IPS-11a (cell line): Measurements from ENCODE around the gene SORL1.
"Not testable (repeated sequence)": the region's sequence is repeated elsewhere in the genome, so short reads cannot be mapped to it uniquely, and the experiment has no call there.

Experiments
- H3K4me3 ChIP-seq: one replicate; pipeline ENCODE4 v1.5.1; 2013; ENCODE audit warnings: low read depth, low read length, control low read depth

SORL1 gene

DNA sequence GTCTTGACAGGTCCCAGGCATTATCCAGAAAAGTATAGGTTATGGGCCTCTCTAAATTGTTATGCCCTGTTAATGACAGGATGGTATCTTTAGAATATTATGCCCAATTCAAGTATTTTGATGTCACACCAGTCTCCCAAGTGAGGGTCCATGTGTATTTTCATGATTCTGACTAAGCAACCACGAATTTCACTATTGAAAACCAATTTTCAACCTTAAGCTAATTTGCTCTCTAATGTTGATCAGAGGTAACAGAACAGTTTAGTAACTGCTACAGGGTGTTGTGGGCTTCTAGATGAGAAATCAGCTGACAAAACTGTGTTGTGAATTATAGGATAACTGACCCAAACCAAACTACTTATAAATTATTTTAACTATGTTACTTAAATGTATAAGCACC lies 48.6 kb downstream of the SORL1 start:
- no peak overlapping the region for H3K4me3 ChIP-seq

DNA sequence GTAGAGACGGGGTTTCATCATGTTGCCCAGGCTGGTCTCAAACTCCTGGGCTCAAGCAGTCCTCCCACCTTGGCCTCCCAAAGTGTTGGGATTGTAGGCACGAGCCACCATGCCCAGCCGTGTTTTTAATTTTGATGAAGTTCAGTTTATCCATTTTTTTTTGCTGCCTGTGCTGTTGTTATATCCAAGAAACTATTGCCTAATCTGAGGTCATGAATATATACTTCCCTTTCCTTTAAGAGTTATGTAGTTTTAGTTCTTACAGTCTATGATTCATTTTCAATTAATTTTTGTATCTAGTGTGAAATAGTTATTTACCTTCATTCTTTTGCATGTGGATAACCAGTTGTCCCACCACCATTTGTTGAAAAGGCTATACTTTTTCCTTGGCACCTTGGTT lies 50.9 kb downstream of the SORL1 start:
- H3K4me3 ChIP-seq: no peak overlapping the region

DNA sequence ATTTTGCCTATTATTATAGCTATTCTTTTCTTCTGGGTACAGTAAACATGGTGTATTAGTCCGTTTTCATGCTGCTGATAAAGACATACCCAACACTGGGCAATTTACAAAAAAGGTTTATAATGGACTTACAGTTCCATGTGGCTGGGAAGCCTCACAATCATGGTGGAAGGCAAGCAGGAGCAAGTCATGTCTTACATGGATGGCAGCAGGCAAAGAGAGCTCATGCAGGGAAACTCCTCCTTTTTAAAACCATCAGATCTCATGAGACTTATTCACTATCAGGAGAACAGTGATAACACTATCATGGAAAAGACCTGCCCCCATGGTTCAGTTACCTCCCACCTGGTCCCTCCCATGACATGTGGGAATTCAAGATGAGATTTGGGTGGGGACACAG lies 54.1 kb downstream of the SORL1 start:
- H3K4me3 ChIP-seq: not testable (repeated sequence)

GRCh38 chr11:121508449-121508848 lies 56.3 kb downstream of the SORL1 start:
- no peak overlapping the region for H3K4me3 ChIP-seq

DNA sequence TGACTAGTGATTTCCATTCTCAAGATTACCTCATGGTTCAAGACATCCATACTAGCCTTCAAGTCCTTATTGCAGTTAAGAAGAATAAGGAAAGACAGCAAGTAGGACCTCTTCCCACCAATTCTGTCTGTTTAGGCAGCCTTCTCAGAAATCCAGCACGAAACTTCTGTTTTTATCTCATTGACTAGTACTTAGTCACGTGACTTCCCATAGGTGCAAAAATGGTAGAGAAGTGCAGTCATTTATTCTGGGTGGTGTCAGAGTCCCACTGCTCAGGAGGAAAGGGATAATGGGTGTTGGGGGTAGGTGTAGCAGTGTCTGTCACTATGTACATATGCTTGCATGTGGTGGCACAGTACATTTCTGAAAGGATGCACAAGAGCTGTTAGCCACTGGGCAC lies 58.3 kb downstream of the SORL1 start:
- H3K4me3 ChIP-seq: no peak overlapping the region

DNA sequence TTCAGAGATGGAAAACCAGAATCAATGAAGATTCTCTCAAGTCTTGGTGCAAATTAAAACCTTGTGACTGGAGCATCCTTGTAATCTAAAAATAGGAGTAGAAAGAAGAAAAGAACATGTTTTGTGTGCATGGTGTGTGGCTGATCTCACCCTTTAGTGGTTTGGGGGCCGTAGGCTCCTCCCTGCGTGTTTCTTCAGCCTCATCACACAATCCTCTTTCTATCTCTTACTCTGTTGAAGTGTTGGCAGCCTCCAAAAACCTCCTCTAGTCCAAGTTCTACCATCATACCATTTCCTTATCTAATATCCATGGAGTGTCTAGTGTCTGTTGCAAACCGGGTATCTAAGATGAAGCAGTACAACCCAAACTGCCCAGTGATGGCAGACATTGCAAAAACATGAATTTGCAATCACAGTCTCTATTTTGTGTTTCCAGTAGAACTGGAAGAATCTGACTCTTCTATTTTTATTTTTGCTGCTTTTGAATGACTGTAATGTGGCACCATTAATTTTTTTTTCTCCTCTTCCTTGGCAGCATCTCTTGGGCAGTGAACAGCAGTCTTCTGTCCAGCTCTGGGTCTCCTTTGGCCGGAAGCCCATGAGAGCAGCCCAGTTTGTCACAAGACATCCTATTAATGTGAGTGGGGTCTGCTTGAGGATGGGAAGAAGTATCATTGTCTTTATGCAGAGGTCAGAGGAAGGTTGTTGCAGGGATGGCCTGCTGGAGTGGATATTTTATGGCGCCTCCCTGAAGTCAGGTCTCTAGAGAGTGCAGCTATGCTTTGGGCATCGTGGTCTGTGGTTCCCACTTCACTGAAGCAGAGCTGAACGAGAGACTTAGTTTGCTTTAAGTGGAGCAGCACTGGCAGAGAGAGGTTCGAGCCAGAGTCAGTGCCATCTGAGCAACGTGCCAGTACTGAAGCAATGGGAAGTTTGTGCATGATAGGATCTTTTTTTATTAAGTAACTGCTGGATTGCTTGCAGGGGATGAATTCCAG lies 60.7 kb downstream of the SORL1 start:
- no peak overlapping the region for H3K4me3 ChIP-seq

- no peak overlapping the region for H3K4me3 ChIP-seq
Measured at GRCh38 chr11:121513807-121514206, 61.7 kb downstream of the SORL1 start.

DNA sequence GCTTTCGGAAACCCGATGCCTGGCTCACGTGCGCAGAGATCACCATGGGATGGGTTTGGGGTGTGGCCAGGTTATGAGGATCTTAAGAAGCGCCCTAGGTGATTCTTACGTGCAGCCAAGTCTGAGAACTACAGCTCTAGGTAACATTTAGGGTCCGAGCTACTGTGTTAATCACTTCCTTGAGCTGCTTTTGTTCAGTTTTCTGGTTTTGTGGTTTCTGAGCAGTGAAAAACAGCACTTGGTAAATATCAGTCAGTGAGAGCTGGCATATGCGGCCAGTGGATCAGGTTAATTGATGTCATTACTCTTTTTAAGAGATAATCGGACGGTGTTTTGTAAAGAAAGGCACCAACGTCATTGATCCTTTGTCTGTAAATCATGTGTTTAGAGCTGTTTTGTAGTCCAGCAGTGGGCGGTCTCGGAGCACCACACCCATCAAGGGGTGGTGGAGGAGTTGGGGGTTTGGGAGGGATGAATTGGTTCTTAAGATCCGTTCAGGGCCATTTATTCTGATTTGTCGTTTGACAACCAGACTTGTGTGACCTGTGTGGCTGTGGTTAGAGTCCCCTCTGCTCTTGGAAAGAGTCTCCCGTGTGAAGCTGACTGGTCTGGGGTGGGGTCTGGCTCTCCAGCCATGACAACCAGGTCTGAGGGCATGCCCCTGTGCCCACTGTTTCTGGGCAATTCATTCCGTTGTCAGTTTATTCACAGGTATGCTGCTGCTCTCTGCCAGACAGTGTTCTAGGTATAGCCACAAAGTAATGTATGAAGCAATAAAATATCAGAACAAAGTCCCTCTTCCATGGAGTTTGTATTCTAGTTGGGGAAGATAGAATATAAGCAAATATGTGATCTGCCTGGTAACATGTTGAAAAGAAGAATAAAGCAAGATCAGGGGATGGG lies 62.6 kb downstream of the SORL1 start:
- H3K4me3 ChIP-seq: no peak overlapping the region

- H3K4me3 ChIP-seq: no peak overlapping the region
Measured at GRCh38 chr11:121515335-121515671, 63.2 kb downstream of the SORL1 start.

DNA sequence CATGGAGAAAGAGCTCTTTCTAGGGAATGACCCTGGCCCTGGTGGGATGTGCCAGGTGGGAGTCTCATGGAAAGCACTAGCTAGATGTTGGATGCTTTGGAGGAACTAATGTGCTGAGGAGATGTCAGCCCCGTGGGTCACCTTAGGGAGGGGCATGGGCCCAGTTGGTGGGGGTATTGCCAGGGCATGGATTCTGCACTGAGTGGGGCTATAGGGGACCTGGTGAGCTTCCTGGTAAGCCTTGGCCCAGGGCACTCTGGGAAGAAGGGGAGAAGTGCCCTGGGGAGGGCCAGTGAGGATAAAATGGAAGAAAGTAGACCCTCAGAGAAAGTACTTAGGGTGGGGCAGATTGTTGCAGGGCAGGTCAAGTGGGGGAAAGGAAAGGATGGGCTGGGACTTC lies 65.9 kb downstream of the SORL1 start:
- no peak overlapping the region for H3K4me3 ChIP-seq

DNA sequence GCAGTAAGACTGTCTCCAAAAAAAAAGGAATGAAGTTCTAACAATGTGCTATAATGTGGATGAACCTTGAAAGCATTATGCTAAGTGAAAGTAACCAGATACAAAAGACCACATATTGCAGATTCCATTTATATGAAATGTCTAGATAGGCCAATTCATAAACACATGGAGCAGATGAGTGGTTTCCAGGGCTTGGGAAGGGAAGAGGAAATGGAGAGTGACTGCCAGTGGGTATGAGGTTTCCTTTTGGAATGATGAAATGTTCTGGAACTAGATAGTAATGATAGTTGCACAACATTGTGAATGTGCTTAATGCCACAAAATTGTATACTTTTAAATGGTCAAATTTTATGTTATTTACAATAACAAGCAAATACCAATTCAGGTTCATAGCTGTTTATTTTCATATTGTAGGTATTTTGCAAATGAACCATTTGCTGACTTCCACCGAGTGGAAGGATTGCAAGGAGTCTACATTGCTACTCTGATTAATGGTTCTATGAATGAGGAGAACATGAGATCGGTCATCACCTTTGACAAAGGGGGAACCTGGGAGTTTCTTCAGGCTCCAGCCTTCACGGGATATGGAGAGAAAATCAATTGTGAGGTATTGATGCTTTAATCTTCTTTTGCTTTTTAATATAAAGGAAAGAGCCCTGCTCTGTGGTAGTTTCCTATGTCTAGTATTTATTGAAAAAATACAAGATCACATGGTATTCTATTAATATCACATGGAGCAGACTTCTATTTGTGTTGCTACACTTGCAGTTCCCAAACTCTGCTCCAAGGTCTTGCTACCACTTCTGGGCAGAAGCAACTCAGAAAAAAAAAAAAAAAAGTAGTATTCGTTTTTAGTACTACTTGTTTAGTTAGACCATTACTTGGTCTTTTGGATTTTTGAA lies 68.4 kb downstream of the SORL1 start:
- no peak overlapping the region for H3K4me3 ChIP-seq

- no peak overlapping the region for H3K4me3 ChIP-seq
Measured at GRCh38 chr11:121521145-121522042, 69.3 kb downstream of the SORL1 start.

- H3K4me3 ChIP-seq: no peak overlapping the region
Measured at GRCh38 chr11:121522043-121522941, 70.2 kb downstream of the SORL1 start.

- no peak overlapping the region for H3K4me3 ChIP-seq
Measured at GRCh38 chr11:121523581-121524232, 71.6 kb downstream of the SORL1 start.

DNA sequence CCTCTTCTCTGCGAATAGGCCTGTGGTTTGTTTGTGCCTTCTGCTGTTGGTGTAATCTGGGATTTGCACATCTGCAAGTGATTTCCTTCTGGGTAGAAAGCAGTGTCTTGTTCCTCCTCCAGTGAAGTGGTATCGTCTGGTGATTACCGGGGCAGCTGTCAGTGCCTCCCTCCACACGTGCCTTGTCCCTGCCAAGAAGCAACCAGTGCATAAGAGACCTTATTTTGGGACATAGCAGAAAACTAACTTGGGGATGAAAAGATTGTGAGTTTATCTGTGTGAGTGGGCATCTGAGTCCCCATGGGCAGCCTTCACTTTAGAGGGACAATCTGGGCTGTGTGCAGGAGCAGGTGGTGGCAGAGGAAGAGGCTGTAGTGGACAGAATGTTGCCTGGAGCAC lies 72.1 kb downstream of the SORL1 start:
- no peak overlapping the region for H3K4me3 ChIP-seq

- H3K4me3 ChIP-seq: no peak overlapping the region
Measured at GRCh38 chr11:121525376-121525775, 73.3 kb downstream of the SORL1 start.

DNA sequence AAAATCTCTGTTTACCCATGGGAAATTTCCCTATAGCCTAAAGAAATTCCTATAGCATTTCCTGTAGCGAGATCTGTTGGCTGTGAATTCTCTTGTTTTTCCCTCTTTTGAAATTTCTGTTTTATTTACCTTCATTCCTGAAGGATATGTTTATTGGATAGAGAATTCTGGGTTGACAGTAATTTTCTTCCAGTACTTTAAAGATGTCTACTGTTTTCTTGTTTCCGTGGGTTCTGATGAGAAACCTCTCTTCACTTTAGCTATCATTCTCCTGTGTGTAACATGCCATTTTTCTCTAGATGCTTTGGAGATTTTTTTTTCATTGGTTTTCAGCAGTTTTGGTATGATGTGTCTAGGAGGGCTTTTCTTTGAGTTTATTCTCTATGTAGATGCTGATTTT lies 78.1 kb downstream of the SORL1 start:
- H3K4me3 ChIP-seq: no peak overlapping the region

DNA sequence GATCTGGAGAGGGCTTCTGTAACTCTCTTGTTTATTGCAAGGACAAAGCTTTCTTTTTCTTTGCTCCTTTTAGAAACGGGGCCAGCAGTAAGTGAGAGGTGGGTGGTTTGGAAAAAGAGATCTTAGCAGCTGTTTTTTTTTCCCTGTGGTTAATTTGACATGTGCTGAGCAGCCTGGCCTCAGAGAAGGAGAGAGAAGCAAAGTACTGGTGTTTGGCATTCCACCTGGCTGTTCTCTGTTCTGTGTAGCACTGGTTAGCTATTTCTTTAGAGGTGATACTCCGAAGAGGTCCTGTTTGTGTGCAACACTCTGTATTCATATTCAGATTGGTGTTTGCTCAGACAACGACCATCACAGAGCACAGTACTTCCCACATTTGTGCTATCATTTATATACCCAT lies 81.5 kb downstream of the SORL1 start:
- H3K4me3 ChIP-seq: no peak overlapping the region
